ENCODE results near the gene ZNF664. TPM values are rescaled to one million over a fixed set of nuclear protein-coding genes. Genes with fewer than 3 reads are reported as not detected.

The ZNF664 gene
- total RNA-seq, 4 donors from 2014 or later, result 23.1 to 97.1 (median 52.1) TPM

- no peaks in the 10 kb centered on the region for H3K4me1 ChIP-seq
- intact Hi-C loops (cut with DNase I; ENCODE audit: low total_unique reads), result no loop called here
- no peak overlapping the region for H3K27ac ChIP-seq
- no peak for TF ChIP-seq CTCF (IDR thresholded peaks at IDR 0.05)
- no peak for TF ChIP-seq POLR2A (IDR thresholded peaks at IDR 0.05)
- no peak for DNase-seq
- no peak overlapping the region for H3K4me3 ChIP-seq
- no peaks in the 10 kb centered on the region for H3K27me3 ChIP-seq
- no peaks in the 10 kb centered on the region for H3K9me3 ChIP-seq
- no peaks in the 10 kb centered on the region for H3K36me3 ChIP-seq
Measured at GRCh38 chr12:123960856-123961255, 12.2 kb upstream of the ZNF664 start.

GRCh38 chr12:123961585-123962345 lies 11.2 kb upstream of the ZNF664 start:
- Histone ChIP-seq H3K27ac (no peak overlapping the region), H3K4me1 (no peaks in the 10 kb centered on the region), H3K27me3 (no peaks in the 10 kb centered on the region), H3K4me3 (no peak overlapping the region), H3K36me3 (no peaks in the 10 kb centered on the region), H3K9me3 (no peaks in the 10 kb centered on the region)
- TF ChIP-seq POLR2A (IDR thresholded peaks at IDR 0.05) (no peak), CTCF (IDR thresholded peaks at IDR 0.05) (no peak)
- DNase-seq, result no peak
- intact Hi-C loops (cut with DNase I; ENCODE audit: low total_unique reads), result no loop called here

- no peak overlapping the region for H3K4me3 ChIP-seq
- H3K4me1 ChIP-seq, result no peaks in the 10 kb centered on the region
- intact Hi-C loops (cut with DNase I; ENCODE audit: low total_unique reads), result no loop called here
Measured at GRCh38 chr12:123962513-123962912, 10.5 kb upstream of the ZNF664 start.

GRCh38 chr12:123963821-123964220 lies 9.2 kb upstream of the ZNF664 start:
- Histone ChIP-seq H3K27ac (no peak overlapping the region), H3K4me1 (no peaks in the 10 kb centered on the region), H3K4me3 (no peak overlapping the region), H3K36me3 (no peaks in the 10 kb centered on the region), H3K9me3 (no peaks in the 10 kb centered on the region), H3K27me3 (no peaks in the 10 kb centered on the region)
- DNase-seq, result no peak
- no peak for TF ChIP-seq POLR2A (IDR thresholded peaks at IDR 0.05)
- no peak for TF ChIP-seq CTCF (IDR thresholded peaks at IDR 0.05)
- intact Hi-C loops (cut with DNase I; ENCODE audit: low total_unique reads), result no loop called here

More at GRCh38 chr12:123962513-123962912, 10.5 kb upstream of the ZNF664 start:
- TF ChIP-seq POLR2A (IDR thresholded peaks at IDR 0.05), result no peak
- TF ChIP-seq CTCF (IDR thresholded peaks at IDR 0.05), result no peak
- no peaks in the 10 kb centered on the region for H3K27me3 ChIP-seq
- DNase-seq, result no peak
- H3K27ac ChIP-seq, result no peak overlapping the region
- H3K9me3 ChIP-seq, result no peaks in the 10 kb centered on the region
- H3K36me3 ChIP-seq, result no peaks in the 10 kb centered on the region

GRCh38 chr12:123965382-123965781 lies 7.6 kb upstream of the ZNF664 start:
- Histone ChIP-seq H3K4me1 (no peaks in the 10 kb centered on the region), H3K27me3 (no peaks in the 10 kb centered on the region), H3K27ac (no peak overlapping the region), H3K36me3 (no peaks in the 10 kb centered on the region), H3K4me3 (no peak overlapping the region), H3K9me3 (no peaks in the 10 kb centered on the region)
- intact Hi-C loops (cut with DNase I; ENCODE audit: low total_unique reads), result no loop called here
- TF ChIP-seq CTCF (IDR thresholded peaks at IDR 0.05), result no peak
- no peak for TF ChIP-seq POLR2A (IDR thresholded peaks at IDR 0.05)
- no peak for DNase-seq
